ENCODE data around the gene SLC26A5.
"Not testable (repeated sequence)": the region's sequence is repeated elsewhere in the genome, so short reads cannot be mapped to it uniquely, and the experiment has no call there.

SLC26A5 gene

DNA sequence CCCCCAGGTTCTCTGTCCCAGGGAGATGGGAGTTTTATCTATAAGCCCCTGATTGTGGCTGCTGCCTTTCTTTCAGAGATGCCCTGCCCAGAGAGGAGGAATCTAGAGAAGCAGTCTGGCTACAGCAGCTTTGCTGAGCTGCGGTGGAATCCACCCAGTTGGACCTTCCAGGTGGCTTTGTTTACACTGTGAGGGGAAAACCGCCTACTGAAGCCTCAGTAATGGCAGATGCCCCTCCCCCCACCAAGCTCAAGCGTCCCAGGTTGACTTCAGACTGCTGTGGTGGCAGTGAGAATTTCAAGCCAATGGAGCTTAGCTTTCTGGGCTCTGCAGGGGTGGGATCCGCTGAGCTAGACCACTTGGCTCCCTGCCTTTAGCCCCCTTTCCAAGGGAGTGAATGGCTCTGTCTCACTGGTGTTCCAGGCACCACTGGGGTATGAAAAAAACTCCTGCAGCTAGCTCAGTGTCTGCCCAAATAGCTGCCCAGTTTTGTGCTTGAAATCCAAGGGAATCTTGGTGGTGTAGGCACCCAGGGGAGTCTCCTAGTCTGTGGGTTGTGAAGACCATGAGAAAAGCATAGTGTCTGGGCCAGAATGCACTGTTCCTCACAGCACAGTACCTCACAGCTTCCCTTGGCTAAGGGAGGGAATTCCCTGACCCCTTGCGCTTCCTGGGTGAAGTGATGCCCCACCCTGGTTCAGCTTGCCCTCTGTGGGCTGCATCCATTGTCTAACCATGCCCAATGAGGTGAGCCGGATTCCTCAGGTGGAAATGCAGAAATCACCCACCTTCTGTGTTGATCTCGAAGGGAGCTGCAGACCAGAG is 40.0 kb downstream of the SLC26A5 start:
- DNase-seq (ENCODE audit: low read depth, low spot score): peak; percentile 12

GRCh38 chr7:103399687-103400086 is 46.3 kb downstream of the SLC26A5 start:
- DNase-seq (ENCODE audit: low read depth, low spot score): not testable (repeated sequence)

GRCh38 chr7:103398483-103399127 is 47.4 kb downstream of the SLC26A5 start:
- DNase-seq (ENCODE audit: low read depth, low spot score): no peak

GRCh38 chr7:103396471-103396870 is 49.5 kb downstream of the SLC26A5 start:
- no peak for DNase-seq (ENCODE audit: low read depth, low spot score)

- no peak for DNase-seq (ENCODE audit: low read depth, low spot score)
Measured at GRCh38 chr7:103395071-103395470, 50.9 kb downstream of the SLC26A5 start.

DNA sequence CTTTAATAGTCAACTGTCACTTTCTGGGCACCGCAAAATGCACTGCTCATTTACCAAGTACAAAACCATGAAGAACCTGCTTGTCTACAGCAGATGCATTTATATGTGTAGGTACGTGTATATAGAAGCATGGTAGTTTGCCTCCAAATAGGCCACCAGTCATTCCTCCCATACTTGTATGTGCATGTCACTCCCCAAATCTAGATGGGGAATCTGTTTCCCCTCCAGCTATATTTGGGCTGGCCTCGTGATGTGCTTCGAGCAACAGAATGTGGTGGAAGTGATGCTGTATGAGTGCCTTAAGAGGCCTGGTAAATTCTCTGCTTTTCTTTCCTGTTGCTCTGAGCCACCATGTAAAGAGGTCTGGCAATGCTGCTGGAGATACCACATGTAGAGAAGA is 51.4 kb downstream of the SLC26A5 start:
- DNase-seq (ENCODE audit: low read depth, low spot score): no peak

GRCh38 chr7:103391976-103392375 is 54.0 kb downstream of the SLC26A5 start:
- no peak for DNase-seq (ENCODE audit: low read depth, low spot score)

DNA sequence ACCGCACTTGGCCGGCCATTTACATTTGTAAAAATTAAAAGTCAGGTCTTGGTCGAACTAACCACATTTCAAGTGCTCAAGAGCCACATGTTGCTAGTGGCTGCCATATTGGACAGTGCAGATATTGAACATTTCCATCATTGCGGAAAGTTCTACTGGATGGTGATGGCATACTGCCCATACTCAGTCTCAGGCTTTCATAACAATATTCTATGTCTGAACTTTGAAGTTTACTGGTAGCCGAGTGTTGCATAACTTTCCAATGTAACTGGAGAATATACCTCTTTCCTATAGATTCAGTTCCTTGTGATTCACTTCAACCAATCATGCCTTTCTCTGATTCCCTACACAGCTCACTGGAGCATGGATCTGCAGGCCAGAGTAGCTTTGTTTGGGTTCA is 54.9 kb downstream of the SLC26A5 start:
- no peak for DNase-seq (ENCODE audit: low read depth, low spot score)

GRCh38 chr7:103389263-103389662 is 56.7 kb downstream of the SLC26A5 start:
- DNase-seq (ENCODE audit: low read depth, low spot score): no peak

- no peak for DNase-seq (ENCODE audit: low read depth, low spot score)
Measured at GRCh38 chr7:103388469-103389140, 57.4 kb downstream of the SLC26A5 start.

DNA sequence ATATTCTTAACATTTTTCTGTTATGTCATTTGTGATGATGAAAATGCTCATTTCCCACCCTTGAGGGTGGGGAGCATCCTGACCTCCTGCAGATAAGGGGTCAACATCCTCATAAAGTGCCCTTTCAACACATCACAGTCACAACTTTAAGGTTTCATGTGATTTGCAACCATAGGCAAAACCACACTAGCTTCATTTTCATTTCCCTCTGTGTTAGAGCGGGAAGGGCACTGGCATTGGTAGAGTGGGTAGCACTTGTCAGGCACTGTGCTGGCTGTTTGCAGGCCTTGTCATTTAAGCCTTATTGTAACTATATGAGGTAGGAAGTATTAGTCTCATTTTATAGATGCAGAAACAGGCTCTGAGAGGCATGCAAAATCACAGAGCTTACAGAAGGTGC is 58.8 kb downstream of the SLC26A5 start:
- no peak for DNase-seq (ENCODE audit: low read depth, low spot score)

- DNase-seq (ENCODE audit: low read depth, low spot score): no peak
Measured at GRCh38 chr7:103382032-103382402, 64.0 kb downstream of the SLC26A5 start.

DNA sequence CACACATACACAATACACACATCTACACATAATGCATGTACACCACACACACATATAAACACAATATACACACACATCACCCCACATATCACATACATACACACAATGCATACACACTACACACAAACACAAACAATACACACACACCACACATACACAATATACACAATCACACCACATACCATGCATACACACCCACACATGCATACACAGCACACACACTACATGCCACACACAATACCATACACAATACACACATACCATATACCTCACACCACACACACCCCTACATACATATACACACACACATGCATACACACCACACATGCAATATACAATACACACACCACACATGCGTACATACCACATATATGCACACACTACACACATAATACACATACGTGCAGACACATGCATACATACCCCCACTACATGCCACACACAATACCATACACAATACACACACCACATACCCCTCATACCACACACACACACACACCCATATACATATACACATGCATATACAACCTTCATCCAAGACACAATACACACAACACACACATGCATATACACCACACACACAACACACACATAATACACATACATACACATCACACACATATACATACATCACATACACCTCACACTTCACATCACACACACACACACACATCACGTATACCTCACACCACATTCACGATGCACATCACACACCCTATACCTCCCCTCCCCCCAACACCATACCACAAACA is 64.6 kb downstream of the SLC26A5 start:
- DNase-seq (ENCODE audit: low read depth, low spot score): no peak

- no peak for DNase-seq (ENCODE audit: low read depth, low spot score)
Measured at GRCh38 chr7:103380395-103381191, 65.4 kb downstream of the SLC26A5 start.

DNA sequence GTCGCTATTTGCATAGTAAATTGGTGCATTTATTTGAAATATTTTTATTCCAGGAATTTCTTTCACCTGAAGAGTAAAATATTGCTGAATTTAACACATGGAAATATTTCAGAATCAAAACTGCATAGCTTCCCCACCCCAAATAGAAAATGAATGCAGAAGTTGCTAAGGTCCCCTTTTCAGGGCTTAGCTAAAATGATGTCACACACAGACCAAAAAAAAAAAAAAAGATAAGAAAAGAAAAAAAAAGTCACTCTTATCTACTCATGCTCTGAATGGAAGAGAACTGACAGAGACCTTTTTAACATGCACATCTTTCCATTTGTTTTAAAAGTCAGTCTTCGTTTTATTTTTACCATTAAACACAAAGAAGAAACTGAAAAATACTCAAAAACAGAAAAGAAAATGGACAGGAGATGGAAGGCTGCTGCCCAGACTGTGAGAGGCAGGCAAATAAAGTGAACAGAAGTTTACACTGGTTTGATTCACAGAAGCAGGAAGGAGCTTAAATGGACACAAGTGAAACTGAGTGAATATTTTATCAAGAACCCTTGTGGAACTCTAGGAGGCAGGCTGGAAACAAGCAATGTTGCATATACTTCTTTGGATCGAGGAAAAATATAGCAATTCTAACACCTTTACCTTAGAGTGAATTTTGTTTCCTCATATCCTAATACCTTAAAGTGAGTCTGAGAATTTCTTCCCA is 66.6 kb downstream of the SLC26A5 start:
- no peak for DNase-seq (ENCODE audit: low read depth, low spot score)

DNA sequence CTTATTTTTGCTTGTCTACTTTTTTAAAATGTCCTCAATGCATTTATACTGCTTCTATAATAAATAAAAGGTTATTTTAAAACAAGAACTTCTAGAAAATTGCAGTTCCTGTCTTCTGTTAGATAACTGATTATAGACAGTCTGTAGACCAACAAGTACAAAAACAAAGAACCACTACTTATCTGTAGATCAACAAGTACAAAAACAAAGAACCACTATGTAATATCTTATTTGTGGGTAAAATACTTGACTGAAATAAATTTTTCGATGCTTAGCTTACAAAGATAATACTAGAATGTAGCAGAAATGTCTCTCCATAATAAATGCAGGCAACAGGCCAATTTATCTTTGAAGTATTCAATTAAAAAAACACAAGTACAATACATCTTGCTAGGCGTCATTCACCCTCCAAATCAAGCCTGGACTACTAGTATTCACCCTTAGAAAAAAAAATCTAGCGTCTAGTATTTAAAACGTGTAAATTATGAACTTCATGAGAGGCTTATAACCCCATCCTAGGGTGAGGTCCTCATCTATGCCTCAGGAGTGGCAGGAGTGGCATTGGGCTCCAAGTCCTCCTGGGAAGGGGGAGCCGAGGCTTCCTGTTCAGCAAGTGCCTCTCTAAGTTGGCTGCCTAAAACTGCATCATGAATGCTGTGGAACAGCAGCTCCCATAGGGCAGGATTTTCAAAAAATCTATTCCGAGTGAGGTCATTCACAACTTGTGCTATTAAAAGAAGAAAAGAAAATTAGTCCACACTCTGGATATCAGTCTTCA is 72.0 kb downstream of the SLC26A5 start:
- DNase-seq (ENCODE audit: low read depth, low spot score): no peak

- no peak for DNase-seq (ENCODE audit: low read depth, low spot score)
Measured at GRCh38 chr7:103369432-103369831, 76.6 kb downstream of the SLC26A5 start.

GRCh38 chr7:103349805-103350204 is 96.2 kb downstream of the SLC26A5 start:
- DNase-seq (ENCODE audit: low read depth, low spot score): no peak

DNA sequence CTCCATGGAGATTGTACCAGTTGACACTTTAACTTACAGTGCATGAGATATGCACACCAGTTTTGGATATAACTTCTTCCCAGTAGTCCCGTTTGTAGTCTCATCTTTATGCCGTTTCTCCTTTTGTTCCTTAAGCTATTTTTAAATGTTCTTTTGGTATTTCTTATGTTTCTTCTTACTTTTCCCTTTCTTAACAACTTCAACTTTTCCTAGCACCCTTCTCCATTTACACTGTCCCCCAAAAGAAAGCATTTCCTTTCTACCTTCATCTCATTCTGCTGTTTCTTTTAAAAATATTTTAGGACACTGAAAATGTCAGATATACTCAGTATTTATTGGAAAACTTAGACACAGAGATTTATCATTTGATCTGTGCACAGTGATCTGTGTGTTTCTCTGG is 97.0 kb downstream of the SLC26A5 start:
- no peak for DNase-seq (ENCODE audit: low read depth, low spot score)

- DNase-seq (ENCODE audit: low read depth, low spot score): no peak
Measured at GRCh38 chr7:103348452-103348851, 97.6 kb downstream of the SLC26A5 start.
